Effector CD8-positive, alpha-beta T cell (primary cell): ENCODE results near the gene PPP1R11.

ENCODE experiments used
- DNase-seq: peaks from one replicate; lab custom pipeline; 2025; lab: John Stamatoyannopoulos, UW

Gene PPP1R11

GRCh38 chr6:30061858-30062458 is 5.0 kb upstream of the PPP1R11 start:
- no peak for DNase-seq

- no peak for DNase-seq
Observed at GRCh38 chr6:30062471-30063178, 4.4 kb upstream of the PPP1R11 start.

GRCh38 chr6:30063315-30063714 is 3.7 kb upstream of the PPP1R11 start:
- DNase-seq: no peak

- no peak for DNase-seq
Observed at GRCh38 chr6:30066082-30066481, 916 bp upstream of the PPP1R11 start.

GRCh38 chr6:30067460-30068139 is 602 bp downstream of the PPP1R11 start:
- DNase-seq: no peak

- DNase-seq: no peak
Observed at GRCh38 chr6:30071081-30071818, 4.3 kb downstream of the PPP1R11 start.

- DNase-seq: no peak
Observed at GRCh38 chr6:30071858-30072257, 4.9 kb downstream of the PPP1R11 start.

GRCh38 chr6:30073489-30074235 is 6.7 kb downstream of the PPP1R11 start:
- DNase-seq: no peak

GRCh38 chr6:30074331-30075093 is 7.5 kb downstream of the PPP1R11 start:
- no peak for DNase-seq

GRCh38 chr6:30075094-30075789 is 8.2 kb downstream of the PPP1R11 start, which contains the start of gene RNF39:
TSS of gene RNF39 (minus strand) at chr6:30075769. CDS start at chr6:30075585, 184 bp downstream.
- DNase-seq: no peak

GRCh38 chr6:30075790-30076732 is 9.1 kb downstream of the PPP1R11 start:
- DNase-seq: no peak

- DNase-seq: no peak
Observed at GRCh38 chr6:30077218-30077617, 10.2 kb downstream of the PPP1R11 start.

- no peak for DNase-seq
Observed at GRCh38 chr6:30087876-30088275, 20.9 kb downstream of the PPP1R11 start.

- no peak for DNase-seq
Observed at GRCh38 chr6:30091577-30092381, 24.8 kb downstream of the PPP1R11 start.

- DNase-seq: no peak
Observed at GRCh38 chr6:30092852-30093543, 26.0 kb downstream of the PPP1R11 start.

GRCh38 chr6:30093951-30094661 is 27.1 kb downstream of the PPP1R11 start:
- DNase-seq: no peak

GRCh38 chr6:30096829-30097228 is 29.8 kb downstream of the PPP1R11 start:
- DNase-seq: no peak
